ENCODE data around the gene RIN3.

DNA sequence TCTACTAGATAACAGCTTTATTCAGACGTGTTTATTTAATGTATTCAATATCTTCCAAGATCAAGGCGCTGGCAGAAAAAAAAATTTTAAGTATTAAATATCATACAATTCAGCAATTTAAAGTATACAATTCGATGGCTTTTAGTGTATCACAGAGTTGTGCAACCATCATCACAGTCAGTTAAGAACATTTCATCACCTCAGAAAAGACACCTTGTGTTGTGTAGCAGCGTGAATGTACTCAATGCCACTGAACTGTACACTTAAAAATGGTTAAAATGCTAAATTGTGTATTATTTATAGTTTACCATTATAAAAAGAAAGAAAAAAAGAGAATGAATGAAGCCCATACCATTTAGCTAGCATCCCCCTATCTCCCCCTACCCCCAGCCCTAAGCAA lies 96.4 kb downstream of the RIN3 start:
- TF ChIP-seq CTCF (IDR thresholded peaks at IDR 0.05; ENCODE audit: insufficient read depth, low read depth, low read length): no peak
- no peak for TF ChIP-seq EZH2 (IDR thresholded peaks at IDR 0.05; ENCODE audit: insufficient read depth, low read length)

Measured in astrocyte (in vitro differentiated cells and primary cell).